Stimulated activated CD8-positive, alpha-beta memory T cell treated with anti-CD3 and anti-CD28 coated beads, Interleukin-2, amount 100 ng/mL, for 1 hour (primary cell): ENCODE results near the gene TWIST2.

Experiments used
- DNase-seq, 2 donors: peaks; one replicate each; pipeline ENCODE4 v3.0.0-alpha.2; 2020; ENCODE audit warnings: low read depth in 2 of 2

The TWIST2 gene

DNA sequence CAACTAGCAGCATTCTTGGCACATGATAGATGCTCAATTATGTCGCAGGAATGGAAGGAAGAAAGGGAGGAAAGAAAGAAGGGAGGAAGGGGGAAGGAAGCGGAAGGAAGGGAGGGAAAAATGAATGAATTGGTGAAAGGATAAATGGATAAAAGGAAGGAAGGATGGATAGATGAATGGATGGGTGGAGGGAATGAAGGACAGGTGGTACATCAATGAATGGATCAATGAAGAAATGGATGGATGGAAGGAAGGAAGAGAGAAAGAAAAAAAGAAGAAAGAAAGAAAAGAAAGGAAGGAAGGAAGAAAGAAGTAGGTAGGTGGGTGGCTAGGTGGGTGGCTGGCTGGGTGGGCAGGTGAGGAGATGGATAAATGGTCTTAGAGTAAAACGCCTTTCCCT lies 56.8 kb downstream of the TWIST2 start:
- DNase-seq = no peak

DNA sequence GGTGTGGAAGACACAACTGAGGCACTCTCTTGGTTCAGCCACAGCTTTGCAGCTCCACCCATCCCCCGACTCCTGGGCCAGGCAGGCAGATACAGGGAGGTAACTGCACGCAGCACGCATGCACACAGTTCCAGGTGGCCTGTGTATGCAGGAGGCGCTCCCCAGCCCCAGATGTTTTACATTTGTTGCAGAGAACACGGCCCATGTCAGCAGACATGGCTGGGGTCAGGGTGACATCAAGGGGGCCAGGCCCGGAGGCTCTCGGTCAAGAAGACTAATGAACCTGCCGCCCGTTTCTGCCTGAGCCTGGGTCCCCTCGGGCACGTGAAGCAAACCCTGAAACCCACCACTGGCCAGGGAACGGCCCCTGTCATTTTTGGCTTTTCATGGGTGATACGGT lies 57.3 kb downstream of the TWIST2 start:
- no peak for DNase-seq

DNA sequence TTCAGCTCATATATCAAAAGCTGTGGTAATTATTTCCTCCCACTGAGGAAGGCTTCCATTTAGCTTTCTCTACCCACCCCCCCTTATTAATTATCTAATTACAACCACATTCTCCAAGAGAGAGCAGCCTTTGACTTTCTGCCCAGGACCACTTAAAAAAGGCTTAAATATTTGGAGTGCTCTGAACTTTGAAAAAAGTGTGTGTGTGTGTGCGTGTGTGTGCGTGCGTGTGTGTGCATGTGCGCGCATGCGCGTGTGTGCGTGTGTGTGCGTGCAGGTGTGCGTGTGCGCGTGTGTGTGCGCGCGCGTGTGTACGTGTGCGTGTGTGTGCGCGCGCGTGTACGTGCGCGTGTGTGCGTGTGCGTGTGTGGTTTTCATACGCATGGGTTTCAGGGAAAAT lies 57.8 kb downstream of the TWIST2 start:
- DNase-seq = no peak

DNA sequence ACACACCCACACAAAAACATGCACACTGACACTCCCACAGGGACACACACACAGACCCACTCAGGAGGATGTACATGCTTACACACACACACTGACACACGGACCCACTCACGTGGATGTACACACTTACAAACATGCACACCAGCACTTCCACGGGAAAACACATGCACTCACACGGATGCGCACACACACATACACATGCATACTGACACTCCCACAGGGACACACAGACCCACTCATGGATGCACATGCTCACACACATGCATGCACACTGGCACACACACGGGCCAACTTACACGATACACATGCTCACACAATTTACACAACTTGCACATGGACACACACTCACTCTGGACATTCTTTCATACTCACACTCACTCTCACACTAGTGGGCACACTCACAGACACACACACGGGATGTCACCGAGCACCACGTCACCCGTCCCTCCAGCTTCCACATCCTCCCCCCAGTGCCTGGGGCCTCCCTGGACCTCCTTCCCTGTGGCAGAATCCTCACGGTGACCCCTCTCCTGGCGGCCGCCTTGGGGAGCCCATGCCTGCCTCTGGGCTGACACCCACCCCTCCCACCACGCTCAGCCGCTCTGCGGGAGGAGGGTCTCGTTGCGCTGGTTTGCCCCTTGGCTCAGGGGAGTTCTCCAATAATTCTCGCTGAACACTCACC lies 58.5 kb downstream of the TWIST2 start:
- DNase-seq = no peak

DNA sequence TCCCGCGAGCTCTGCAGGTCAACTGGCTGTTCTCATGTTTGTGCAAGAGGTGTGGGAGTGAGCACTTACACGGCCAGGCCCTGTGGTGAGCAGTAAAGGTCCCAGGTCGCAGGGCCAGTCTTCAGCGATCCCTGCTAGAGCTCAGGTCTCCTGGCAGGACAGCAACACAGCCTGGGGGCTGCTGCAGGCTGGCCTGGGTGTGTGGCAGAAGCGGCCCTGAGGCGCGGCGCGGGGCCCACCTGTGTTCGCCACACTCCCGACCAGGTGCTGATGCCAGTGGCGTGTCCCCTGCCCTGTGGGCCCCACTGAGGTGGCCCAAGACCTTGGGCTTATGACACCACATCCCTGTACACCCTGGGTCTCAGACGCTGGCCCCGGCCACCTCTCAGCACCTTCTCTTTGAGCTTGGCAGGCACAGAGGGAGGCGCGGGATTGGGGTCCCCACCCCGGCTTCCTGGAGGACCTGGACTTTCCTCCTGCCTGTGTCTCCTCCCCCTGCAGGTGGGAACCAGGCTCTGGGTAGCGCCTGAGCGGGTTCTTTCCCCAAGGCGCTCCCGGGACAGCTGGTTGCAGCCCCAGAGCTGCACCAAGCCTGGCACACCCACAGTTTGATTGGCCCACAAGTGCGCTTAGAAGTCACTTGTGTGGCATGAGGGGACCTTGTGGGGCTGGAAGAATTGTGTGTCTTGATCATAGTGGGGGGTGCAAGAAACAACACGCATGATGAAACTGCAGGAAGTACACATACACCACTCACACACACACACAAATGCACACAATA lies 59.2 kb downstream of the TWIST2 start:
- DNase-seq = no peak

DNA sequence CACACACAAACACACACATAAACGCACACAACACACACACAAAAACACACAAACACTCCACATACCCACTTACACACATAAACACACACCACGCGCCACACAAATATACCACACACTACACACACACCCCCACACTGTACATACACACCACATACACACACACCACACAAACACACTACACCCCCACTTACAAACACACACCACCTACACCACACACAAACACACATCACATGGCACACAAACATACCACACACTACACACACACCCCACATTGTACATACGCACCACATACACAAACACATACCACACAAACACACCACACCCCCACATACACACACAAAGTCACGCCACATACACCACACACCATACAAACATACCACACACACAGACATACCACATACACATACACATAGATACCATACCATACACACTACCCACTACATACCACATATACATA lies 59.9 kb downstream of the TWIST2 start:
- DNase-seq = no peak

DNA sequence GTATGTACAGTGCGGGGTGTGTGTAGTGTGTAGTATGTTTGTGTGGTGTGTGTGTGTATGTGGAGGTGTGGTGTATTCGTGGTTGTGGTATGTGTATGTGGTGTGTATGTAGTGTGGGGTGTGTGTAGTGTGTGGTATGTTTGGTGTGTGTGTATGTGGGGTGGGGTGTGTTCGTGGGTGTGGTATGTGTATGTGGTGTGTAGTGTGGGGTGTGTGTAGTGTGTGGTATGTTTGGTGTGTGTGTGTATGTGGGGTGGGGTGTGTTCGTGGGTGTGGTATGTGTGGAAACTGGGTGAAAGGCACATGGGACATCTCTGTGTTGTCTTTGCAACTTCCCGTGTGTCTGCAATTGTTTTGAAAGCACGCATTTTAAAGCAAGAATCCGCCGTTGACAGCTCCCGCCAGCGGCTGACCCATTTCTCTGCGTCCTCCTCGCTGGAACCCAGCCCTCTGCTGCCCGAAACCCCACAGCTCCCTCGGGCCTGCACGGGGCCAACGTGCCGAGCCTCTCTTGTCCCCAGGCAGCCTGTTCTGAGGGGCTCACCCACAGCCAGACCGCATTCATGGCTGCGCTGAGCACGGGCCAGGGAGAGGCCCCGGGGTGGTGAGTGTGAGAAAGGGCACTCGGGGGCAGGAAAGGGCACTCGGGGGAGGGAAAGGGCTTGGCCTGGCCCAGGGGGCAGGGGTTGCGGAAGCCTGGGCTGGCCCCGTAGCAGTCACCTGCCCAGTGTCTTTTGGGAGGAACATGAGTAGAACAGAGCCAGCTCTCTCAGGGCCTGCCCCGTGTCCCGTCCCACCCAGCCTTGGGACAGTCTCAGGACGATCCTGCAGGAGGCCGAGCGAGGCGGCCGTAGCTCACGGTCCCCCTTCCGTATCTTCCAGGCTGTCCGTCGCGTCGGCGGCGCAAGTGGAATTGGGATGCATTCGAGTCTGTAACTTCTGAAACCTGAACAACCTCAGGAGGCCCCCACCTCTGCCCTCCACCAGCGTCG lies 61.4 kb downstream of the TWIST2 start:
- no peak for DNase-seq

DNA sequence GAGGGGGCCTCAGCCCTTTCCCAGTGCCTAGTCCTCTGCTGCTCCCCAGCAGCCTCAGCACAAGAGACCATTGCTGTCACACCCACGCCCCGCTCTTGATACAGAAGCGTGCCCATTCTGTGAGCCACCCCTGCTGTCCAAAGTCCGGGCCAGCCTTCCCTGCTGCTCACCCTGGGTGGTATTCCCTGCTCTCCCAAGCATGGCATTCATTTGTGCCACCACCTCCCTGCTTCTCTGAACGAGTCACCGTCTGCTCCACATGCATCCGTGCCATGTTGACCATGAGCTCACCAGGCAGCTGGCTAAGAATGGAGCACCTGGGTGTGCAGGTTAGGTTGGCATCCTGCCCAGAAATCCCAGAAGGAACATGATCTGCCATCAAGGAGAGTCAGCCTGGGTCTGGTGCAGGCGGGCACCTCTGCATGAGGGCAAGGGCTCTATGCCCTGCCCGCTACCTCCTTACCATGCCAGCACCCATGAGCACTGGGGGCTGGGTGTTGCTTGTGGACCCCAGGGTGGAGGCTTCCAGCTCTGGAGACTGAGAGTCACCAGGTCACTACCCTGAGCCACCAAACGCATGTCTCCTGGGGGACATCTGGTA lies 63.0 kb downstream of the TWIST2 start:
- DNase-seq = no peak

DNA sequence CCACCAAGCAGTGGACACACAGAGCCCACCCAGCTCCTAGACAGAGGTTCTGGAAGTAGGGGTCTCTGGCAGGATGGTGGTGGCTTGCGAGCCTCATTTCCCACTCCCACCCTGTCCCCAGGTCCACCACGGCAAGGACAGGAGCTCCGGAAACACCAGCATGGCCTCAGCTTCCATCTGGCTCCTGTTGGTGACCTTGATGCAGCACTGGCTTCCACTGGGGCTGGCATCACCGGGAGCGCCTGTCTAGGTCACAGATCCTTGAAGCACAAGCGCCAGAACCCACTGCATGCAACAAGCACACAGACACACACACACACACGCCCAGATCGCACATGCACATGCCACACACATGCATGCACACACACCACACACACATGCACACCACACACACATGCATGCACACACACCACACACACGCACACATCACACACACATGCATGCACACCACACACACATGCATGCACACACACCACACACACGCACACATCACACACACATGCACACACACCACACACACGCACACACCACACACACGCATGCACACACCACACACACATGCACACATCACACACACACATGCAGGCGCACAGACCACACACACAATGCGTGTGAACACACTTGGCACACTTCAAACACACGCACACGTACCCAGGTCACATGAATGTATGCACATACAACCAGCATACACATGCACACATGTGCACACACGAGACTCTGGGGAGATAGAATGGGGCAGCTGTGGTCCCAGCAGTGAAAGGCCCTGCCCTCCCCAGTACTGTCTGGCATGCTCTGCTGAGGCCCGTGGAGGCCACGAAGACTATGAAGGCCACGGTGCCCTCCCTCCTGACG lies 63.7 kb downstream of the TWIST2 start:
- DNase-seq = no peak

DNA sequence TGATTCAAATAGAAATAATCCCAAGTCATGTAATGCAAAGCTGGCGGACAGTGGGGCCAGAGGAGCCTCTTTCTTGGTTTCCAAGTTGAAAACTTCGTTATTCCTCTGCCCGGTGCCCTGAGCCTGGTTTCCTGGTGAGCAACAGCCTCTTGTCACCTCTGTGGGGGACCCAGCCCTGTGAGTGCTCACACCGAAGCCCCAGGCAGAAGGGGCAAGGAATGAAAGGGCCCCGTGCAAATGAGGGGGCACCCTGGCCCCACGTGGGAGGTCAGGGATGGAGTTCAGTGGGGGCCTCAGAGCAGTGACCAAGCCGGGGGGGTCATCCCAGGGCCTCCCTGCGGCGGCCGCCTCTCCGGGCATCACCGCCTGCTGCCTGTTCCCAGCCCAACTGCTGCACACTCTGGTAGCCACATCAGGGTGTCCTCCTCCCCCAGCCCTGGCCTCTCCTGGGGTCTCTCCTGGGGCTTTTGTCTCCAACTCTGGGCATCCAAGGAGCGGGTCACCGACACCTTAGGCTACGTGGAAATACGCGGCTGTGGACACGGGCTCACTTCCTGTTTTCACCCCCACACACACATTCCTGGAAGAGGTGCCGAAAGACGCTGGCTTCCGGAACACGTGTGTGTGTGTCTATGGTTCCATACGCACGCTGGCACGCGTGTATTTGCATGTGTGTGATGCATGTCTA lies 64.5 kb downstream of the TWIST2 start:
- no peak for DNase-seq

DNA sequence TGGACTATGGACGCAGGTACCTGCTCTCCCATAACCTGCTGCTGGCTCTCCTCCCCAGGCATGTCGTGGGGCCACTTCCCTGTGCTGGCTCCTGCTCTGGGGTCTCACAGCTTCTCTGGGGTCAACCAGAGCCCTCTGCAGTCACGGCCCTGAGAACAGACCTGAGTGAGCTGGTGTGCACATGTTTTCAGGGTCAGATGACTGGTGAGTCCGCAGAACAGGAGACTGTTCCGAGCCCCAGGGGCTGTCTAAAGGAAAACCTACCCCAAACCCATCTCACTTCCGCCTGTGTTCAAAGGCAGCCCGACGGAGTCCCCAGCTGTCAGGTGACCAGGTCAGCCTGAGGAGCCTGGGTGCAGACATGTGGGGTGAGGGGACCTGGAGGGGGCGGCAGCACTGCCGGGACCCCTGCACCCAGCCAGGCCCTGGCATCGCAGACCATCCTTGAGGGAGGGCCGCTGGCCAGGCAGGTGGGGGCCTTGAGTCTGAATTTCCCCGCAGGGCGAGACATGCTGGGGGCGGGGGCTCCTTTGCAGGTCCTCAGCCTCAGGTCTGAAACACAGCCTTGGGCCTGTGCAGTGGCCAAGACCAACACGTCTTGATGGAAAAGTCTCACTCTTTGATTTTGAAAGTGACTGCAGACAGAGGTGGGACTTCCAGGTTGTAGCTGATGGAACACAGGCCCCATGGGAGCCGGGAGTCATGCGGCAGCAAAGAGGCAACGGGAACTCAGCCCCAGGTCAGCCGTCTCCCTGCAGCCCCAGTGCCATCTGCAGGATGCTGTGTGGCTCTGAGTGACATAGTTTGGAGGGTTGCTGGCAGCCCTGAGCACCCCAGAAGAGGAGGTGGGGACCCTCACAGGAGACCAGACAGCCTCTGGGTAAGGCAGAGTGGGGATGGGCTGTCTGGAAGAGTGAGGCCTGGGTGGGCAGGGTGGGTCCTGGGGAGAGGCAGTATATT lies 65.3 kb downstream of the TWIST2 start:
- DNase-seq = no peak

DNA sequence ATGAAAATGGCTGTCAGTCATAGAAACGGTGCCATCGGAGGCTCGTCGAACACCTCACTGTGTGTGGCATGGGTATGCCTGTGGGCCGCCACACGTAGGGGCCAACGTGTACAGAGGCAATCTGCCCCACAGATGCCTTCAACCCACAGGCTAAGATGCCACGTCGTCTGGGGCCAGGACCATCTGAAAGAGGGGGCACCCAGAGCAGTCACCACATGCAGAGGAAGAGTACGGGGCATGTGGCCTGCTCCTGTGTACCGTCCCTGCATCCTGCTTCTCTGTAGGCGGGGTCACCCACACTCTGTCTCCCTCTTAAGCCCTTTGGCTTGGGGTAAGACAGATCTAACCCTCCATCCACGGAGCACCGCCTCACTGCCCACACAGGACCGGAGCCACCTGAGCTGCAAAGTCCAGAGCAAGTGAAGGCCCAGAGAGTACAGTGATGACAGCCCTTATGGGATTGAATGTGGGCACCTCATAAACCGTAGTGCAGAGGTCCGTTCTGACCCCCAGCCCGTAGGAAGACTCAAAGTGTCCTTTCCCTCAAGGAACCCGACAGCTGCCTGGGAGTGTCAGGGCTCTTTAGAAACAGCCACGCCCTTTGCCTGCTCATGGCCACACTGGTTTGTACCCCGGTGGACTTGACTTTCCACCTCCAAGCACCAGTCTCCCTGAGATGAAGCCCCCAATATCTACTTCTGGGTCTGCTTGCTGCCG lies 66.2 kb downstream of the TWIST2 start:
- no peak for DNase-seq

DNA sequence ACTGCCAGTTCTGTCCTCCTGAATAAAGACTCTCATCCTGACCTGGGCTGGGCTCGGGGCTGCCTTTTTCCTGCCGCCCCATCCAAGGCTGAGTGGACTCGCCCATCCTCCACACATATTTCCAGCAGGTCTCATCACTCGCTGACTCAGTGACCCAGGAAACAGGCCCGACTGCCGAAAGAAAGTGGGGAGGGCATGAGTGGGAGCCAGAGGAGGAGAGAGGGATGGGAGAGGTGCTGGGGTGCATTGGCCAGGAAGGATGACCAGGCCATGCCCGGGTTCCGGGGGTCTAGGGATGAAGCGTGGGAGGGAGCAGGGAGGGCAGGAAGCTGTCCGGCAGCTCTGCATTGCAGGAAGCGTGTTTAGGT lies 66.7 kb downstream of the TWIST2 start:
- DNase-seq = no peak

DNA sequence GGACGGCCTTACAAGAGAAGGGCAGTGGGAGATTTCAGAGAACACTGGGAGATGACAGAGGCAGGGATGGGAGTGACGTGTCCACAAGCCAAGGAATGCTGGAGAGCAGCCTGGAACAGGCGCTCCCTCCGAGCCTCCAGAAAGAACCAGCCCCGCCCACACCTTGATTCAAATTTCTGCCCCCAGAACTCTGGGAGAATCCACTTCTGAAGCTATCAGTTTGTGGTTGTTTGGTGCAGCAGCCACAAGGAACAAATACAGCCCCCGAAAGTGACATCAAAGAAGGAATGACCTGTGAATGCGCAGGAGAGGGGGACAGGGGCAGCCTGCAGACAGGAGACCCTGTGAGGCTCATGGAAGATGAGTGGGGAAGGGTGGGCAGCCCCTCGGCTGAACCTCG lies 67.3 kb downstream of the TWIST2 start:
- no peak for DNase-seq

DNA sequence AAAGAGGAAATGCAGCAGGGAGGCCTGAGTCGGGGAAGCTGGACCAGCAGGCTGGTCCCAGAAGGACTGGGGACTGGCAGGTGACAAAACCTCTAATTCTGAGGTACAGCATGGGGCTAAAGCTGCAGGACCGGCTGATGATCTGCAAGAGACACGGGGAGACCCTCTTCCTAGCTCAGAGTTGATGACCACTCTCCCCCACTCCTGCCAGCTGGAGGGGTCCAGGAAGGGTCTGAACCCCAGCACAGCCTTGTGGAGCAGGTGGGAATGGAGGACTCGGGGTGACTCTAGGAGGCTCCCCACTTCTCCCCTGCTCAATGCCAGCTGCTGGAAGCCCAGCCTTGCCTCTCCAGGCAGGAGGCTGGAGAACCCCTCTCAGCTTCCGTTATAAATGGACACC lies 67.7 kb downstream of the TWIST2 start:
- no peak for DNase-seq

DNA sequence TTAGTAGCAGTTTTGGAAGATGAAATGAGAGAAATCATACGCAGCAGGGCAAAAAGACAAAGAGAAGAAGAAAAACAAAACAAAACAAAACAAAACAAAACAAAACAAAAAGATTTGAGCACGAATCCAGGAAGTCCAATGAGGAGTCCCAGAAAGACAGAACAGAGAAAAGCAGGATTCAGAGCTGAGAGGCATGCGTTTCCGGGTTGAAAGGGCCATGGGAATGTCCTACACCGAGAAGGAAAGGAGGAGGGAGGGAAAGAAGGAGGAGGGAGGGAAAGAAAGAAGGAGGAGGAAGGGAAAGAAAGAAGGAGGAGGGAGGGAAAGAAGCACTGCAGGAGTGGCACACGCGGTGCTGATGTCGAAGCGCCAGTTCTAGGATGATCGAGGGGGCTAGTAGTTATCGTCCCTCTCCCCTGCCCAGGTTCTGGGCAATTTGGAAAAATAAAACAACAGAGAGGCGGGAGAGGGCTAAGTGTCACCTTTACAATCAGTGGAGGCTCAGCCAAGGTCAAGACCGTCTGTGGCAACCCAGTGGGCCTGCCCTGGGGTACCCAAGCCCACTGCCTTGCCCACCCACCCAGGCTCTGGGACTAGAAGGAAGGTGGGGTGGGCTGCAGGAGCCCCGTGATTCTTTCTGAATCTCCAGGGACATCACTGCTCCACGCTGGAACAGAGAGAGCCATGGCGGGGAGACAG lies 68.4 kb downstream of the TWIST2 start:
- DNase-seq = no peak

DNA sequence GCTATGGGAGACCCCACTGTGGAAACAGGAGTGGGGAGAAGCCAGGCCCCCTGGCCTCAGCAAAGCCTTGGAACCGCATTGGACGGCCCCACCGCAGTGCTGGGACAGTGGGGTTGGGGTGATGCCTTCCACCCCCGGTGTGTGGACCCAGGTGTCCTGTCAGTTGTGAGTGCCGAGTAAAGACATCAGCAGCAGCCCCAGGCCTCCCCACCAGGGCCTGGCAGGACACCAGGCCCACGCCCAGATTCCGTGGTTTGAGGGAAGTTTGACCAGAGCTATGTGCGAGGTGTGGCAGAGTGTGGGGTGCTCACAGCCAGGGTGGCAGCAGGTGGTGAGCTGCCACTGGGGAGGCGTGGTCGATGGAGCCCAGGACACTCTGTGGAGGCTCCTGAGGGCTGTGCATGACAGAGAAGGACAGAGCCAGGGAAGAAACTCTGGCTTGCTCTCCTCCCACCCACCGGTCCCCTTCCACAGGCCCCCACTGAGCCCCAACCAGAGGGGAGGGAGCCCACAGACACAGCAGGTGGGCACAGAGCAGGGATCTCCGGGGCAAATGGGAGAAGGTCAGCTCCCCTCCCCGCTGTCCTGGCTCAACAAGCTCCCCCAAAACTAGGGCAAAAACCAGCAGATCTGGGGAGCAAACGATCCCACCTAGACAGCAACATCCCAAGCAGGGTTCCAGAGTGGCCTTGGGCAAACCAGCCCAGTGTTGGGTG lies 69.1 kb downstream of the TWIST2 start:
- DNase-seq = no peak
